Measurements from ENCODE around the gene MBNL1.

The MBNL1 gene

DNA sequence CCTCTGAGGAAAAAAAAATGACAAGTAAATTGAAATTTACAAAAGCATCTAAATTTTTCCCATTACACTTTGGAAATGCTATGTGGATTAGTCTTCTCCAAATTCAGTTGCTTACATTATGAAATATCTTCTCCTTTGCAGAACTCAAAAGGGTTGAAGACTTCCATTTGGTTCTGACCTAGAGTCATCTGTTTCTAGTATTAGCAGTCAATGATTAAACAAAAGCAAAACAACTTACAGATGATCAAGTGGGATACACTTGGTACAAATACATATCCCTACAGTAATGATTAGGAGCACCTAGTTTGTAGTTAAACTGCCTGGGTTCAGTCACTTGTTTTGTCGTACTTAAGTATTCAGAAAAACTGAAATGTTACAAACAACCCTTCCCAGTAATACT, 136.2 kb downstream of the MBNL1 start:
- TF ChIP-seq, protein P1, sequence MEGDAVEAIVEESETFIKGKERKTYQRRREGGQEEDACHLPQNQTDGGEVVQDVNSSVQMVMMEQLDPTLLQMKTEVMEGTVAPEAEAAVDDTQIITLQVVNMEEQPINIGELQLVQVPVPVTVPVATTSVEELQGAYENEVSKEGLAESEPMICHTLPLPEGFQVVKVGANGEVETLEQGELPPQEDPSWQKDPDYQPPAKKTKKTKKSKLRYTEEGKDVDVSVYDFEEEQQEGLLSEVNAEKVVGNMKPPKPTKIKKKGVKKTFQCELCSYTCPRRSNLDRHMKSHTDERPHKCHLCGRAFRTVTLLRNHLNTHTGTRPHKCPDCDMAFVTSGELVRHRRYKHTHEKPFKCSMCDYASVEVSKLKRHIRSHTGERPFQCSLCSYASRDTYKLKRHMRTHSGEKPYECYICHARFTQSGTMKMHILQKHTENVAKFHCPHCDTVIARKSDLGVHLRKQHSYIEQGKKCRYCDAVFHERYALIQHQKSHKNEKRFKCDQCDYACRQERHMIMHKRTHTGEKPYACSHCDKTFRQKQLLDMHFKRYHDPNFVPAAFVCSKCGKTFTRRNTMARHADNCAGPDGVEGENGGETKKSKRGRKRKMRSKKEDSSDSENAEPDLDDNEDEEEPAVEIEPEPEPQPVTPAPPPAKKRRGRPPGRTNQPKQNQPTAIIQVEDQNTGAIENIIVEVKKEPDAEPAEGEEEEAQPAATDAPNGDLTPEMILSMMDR (IDR thresholded peaks at IDR 0.05; ENCODE audit: insufficient read depth, low read length, poor library complexity, severe bottlenecking) = no peak
- H3K27me3 ChIP-seq (replicated peaks; ENCODE audit: control insufficient read depth, insufficient read depth, low read length) = no peaks in the 10 kb centered on the region
- DNase-seq (ENCODE audit: extremely low read depth, insufficient read length) = no peak
- H3K36me3 ChIP-seq (ENCODE audit: control insufficient read depth, insufficient read depth, low read length) = no peaks in the 10 kb centered on the region; the same call in 1 of the 2 replicates
- no peak overlapping the region for H3K4me3 ChIP-seq (replicated peaks; ENCODE audit: low read depth, low read length)

DNA sequence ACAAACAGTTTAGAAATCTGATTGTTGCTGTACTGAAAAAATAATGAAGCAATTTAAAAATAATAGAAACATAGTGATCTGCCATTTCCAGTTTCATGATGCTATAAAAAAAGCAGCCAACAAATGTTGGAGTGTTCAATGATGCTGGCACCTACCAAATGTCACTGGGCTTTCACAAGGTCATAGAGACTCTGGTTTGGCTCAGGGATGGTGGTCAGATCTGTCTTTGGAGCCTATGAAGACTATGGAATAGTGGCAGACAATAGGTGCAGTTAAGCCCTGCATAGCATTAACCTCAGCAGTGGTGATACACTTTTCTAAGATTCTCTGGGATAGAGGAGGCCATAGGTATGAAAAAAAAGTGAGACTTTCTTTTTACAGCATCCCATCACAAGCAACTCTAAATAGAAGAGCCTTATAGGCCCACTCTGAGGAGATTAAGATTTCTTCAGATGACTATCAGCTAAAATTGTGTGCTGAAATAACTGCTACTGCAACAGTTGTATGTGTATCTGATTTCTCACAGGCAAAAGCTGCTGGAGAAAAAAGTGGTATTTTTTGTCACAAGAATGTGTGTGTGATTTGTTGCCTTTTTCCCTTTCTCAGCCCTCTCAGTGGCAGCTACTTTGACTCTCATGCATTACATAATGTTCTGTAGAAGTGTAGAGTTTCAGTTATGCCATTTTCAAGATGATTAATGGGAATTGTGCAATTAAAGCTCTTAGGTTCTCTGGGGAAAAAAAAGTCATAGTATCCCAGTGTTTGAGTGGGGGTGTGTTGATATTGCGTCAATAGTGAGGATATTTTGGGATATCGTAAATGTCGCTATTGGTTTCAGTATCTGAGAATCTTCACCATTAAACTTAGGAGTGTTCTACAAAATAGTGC, 137.4 kb downstream of the MBNL1 start:
- H3K36me3 ChIP-seq (ENCODE audit: control insufficient read depth, insufficient read depth, low read length) = no peaks in the 10 kb centered on the region; the same call in 1 of the 2 replicates
- H3K4me3 ChIP-seq (replicated peaks; ENCODE audit: low read depth, low read length) = no peak overlapping the region
- no peaks in the 10 kb centered on the region for H3K27me3 ChIP-seq (replicated peaks; ENCODE audit: control insufficient read depth, insufficient read depth, low read length)
- TF ChIP-seq, protein P1 (IDR thresholded peaks at IDR 0.05; ENCODE audit: insufficient read depth, low read length, poor library complexity, severe bottlenecking) = no peak
- DNase-seq (ENCODE audit: extremely low read depth, insufficient read length) = no peak

DNA sequence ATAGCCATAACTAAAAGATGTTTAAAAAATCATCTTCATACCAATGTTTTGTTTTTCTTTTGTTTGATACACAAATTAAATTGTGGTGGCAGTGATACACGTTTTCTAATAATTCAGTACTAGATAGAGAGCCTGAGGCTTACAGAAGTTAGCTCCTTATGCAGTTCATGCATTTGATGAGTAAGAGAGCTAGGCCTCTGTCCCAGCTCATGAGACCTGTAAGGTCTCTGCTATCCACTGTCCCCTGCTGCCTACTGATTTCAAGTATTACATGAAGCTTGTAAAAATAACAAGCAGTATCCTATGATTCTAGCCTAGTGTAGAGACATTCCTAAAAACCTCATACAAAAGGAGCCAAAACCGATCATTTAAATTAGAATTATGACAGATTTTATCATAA, 144.5 kb downstream of the MBNL1 start:
- TF ChIP-seq, protein P1 (IDR thresholded peaks at IDR 0.05; ENCODE audit: insufficient read depth, low read length, poor library complexity, severe bottlenecking) = no peak
- Histone ChIP-seq H3K4me3 (replicated peaks; ENCODE audit: low read depth, low read length) (no peak overlapping the region), H3K36me3 (ENCODE audit: control insufficient read depth, insufficient read depth, low read length) (peaks cover 6% of the 10 kb centered on the region)

DNA sequence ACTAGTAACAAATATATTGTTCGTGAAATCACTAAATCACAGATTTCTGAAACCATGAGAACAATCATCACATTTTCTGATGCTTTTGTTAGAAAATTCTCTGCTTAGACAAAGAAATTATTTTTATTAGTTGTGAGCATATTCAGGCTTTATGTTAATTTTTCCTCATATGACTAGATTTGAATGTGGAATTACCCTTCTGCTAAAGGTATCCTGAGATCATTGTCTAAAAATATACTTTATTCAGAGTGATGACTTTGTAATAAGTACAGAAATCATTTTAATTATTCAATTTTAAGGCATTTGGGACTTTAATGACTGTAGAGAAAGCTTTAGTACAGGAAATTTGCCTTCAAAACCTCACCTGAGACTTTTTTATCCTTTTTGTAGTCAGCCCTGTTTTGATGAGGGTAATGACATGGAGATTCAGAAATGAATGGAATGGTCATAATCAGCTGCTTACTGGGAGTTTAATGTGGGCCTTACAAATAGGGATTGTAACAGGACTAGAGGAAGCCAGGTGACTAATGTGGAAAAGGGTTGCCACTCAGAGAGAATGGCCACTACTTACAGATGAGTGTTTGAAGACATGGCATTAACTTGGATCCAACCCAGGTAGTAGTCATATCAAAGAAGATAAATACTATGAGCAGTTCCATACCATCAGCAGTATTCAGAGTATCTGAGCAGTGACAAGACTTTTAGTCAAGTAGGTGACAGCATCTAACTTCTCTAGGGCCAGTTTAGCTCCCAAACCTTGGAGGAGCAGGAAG, 148.3 kb downstream of the MBNL1 start:
- TF ChIP-seq, protein P1 (IDR thresholded peaks at IDR 0.05; ENCODE audit: insufficient read depth, low read length, poor library complexity, severe bottlenecking) = no peak
- no peak for DNase-seq (ENCODE audit: extremely low read depth, insufficient read length)
- Histone ChIP-seq H3K36me3 (ENCODE audit: control insufficient read depth, insufficient read depth, low read length) (peaks cover 17% of the 10 kb centered on the region), H3K4me3 (replicated peaks; ENCODE audit: low read depth, low read length) (no peak overlapping the region), H3K27me3 (replicated peaks; ENCODE audit: control insufficient read depth, insufficient read depth, low read length) (no peaks in the 10 kb centered on the region)

More for the DNA sequence above, 144.5 kb downstream of the MBNL1 start:
- no peaks in the 10 kb centered on the region for H3K27me3 ChIP-seq (replicated peaks; ENCODE audit: control insufficient read depth, insufficient read depth, low read length)
- no peak for DNase-seq (ENCODE audit: extremely low read depth, insufficient read length)

DNA sequence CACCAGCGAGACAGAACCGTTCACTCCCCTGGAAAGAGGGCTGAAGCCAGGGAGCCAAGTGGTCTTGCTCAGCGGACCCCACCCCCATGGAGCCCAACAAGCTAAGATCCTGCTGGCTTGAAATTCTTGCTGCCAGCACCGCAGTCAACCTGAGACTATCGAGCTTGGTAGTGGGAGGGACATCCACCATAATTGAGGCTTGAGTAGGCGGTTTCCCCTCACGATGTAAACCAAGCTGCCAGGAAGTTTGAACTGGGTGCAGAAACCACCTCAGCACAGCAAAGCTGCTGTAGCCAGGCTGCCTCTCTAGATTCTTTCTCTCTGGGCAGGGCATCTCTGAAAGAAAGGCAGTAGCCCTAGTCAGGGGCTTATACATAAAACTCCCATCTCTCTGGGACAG, 151.0 kb downstream of the MBNL1 start:
- TF ChIP-seq, protein P1 (IDR thresholded peaks at IDR 0.05; ENCODE audit: insufficient read depth, low read length, poor library complexity, severe bottlenecking) = no peak
- no peak overlapping the region for H3K4me3 ChIP-seq (replicated peaks; ENCODE audit: low read depth, low read length)
- no peak for DNase-seq (ENCODE audit: extremely low read depth, insufficient read length)
- H3K27me3 ChIP-seq (replicated peaks; ENCODE audit: control insufficient read depth, insufficient read depth, low read length) = no peaks in the 10 kb centered on the region
- peaks cover 16% of the 10 kb centered on the region for H3K36me3 ChIP-seq (ENCODE audit: control insufficient read depth, insufficient read depth, low read length)
